KMS-11 (cell line): ENCODE results near the gene CHRM1.
A peak's percentile ranks its signal among the peaks of the same experiment; 100 is the strongest.

Source experiments
- H2AFZ ChIP-seq: fragments of 200-600 bp; sonication (generic); 2 replicates; pipeline ENCODE4 v1.6.1; 2016; ENCODE audit warnings: antibody characterized with exemption, mixed run types, low read depth
- H3K27ac ChIP-seq: fragments of 200-600 bp; sonication (generic); 2 replicates; pipeline ENCODE4 v1.6.1; 2016; ENCODE audit warnings: mild to moderate bottlenecking, mixed run types
- H3K27me3 ChIP-seq: fragments of 200-600 bp; sonication (generic); 2 replicates; pipeline ENCODE4 v1.6.1; 2017; ENCODE audit warnings: mild to moderate bottlenecking, low read depth, mixed run types, moderate library complexity; ENCODE audit not compliant: insufficient read depth
- H3K36me3 ChIP-seq: fragments of 200-600 bp; sonication (generic); 2 replicates; pipeline ENCODE4 v1.6.1; 2017; ENCODE audit warnings: mild to moderate bottlenecking, mixed run types; ENCODE audit not compliant: insufficient read depth
- H3K4me1 ChIP-seq: fragments of 200-600 bp; sonication (generic); 2 replicates; pipeline ENCODE4 v1.6.1; 2016; ENCODE audit warnings: mild to moderate bottlenecking, low read depth, mixed run types; ENCODE audit not compliant: poor library complexity, severe bottlenecking
- H3K4me2 ChIP-seq: fragments of 200-600 bp; sonication (generic); 2 replicates; pipeline ENCODE4 v1.7.0; 2016; ENCODE audit warnings: mild to moderate bottlenecking, mixed run types
- H3K4me3 ChIP-seq: fragments of 200-600 bp; sonication (generic); IDR thresholded peaks from 2 replicates; pipeline ENCODE4 v1.6.1; 2017; ENCODE audit warnings: low read depth, low read length, mixed read lengths; ENCODE audit not compliant: insufficient read depth
- H3K79me2 ChIP-seq: fragments of 200-600 bp; sonication (generic); 2 replicates; pipeline ENCODE4 v1.6.1; 2016; ENCODE audit warnings: low read depth, mixed run types; ENCODE audit not compliant: insufficient read depth
- H3K9ac ChIP-seq: fragments of 200-600 bp; sonication (generic); 2 replicates; pipeline ENCODE4 v1.6.1; 2016; ENCODE audit warnings: mild to moderate bottlenecking, mixed run types
- H4K20me1 ChIP-seq: fragments of 200-600 bp; sonication (generic); 2 replicates; pipeline ENCODE4 v1.6.1; 2016; ENCODE audit warnings: mild to moderate bottlenecking, mixed run types; ENCODE audit not compliant: insufficient read depth
- TF ChIP-seq, protein P1 (sequence below): fragments of 200-600 bp; sonication (generic); conservative IDR thresholded peaks from 2 replicates; pipeline ENCODE4 v1.6.1; 2017; ENCODE audit warnings: low read depth, mild to moderate bottlenecking, antibody characterized with exemption, low read length, moderate library complexity, mixed read lengths

Gene CHRM1

DNA sequence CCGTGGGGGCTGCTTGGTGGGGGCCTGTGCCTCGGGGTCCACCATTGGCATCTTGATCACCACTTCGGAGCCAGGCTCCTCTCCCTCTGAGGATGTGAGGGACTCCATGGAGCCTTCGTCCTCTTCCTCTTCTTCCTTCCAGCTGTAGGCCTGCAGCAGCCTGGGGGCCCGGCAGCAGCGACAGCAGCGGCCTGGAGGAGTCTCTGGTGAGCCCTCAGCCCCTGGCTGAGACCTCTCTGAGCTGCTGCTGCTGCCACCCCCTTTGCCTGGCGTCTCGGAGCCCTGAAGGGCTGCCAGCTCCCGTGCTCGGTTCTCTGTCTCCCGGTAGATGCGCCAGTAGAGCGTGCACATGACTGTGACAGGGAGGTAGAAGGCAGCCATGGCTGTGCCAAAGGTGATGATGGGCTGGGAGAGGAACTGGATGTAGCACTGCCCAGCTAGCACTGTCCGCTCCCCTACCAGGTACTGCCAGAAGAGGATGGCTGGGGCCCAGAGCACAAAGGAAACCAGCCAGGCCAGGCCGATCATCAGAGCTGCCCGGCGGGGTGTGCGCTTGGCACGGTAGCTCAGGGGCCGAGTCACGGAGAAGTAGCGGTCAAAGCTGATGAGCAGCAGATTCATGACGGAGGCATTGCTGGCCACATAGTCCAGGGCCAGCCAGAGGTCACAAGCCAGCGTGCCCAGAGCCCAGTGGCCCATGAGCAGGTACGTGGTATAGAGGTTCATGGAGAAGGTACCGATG lies 10.9 kb downstream of the CHRM1 start:
- peaks cover 6% of the 10 kb centered on the region for H3K4me1 ChIP-seq
- no peak overlapping the region for H3K27ac ChIP-seq
- H3K79me2 ChIP-seq = no peaks in the 10 kb centered on the region
- no peak overlapping the region for H2AFZ ChIP-seq
- TF ChIP-seq, protein P1, sequence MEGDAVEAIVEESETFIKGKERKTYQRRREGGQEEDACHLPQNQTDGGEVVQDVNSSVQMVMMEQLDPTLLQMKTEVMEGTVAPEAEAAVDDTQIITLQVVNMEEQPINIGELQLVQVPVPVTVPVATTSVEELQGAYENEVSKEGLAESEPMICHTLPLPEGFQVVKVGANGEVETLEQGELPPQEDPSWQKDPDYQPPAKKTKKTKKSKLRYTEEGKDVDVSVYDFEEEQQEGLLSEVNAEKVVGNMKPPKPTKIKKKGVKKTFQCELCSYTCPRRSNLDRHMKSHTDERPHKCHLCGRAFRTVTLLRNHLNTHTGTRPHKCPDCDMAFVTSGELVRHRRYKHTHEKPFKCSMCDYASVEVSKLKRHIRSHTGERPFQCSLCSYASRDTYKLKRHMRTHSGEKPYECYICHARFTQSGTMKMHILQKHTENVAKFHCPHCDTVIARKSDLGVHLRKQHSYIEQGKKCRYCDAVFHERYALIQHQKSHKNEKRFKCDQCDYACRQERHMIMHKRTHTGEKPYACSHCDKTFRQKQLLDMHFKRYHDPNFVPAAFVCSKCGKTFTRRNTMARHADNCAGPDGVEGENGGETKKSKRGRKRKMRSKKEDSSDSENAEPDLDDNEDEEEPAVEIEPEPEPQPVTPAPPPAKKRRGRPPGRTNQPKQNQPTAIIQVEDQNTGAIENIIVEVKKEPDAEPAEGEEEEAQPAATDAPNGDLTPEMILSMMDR = no peak
- no peaks in the 10 kb centered on the region for H3K27me3 ChIP-seq
- H4K20me1 ChIP-seq = no peaks in the 10 kb centered on the region
- H3K9ac ChIP-seq = no peak overlapping the region
- no peak overlapping the region for H3K4me3 ChIP-seq
- no peak overlapping the region for H3K4me2 ChIP-seq
- no peaks in the 10 kb centered on the region for H3K36me3 ChIP-seq

DNA sequence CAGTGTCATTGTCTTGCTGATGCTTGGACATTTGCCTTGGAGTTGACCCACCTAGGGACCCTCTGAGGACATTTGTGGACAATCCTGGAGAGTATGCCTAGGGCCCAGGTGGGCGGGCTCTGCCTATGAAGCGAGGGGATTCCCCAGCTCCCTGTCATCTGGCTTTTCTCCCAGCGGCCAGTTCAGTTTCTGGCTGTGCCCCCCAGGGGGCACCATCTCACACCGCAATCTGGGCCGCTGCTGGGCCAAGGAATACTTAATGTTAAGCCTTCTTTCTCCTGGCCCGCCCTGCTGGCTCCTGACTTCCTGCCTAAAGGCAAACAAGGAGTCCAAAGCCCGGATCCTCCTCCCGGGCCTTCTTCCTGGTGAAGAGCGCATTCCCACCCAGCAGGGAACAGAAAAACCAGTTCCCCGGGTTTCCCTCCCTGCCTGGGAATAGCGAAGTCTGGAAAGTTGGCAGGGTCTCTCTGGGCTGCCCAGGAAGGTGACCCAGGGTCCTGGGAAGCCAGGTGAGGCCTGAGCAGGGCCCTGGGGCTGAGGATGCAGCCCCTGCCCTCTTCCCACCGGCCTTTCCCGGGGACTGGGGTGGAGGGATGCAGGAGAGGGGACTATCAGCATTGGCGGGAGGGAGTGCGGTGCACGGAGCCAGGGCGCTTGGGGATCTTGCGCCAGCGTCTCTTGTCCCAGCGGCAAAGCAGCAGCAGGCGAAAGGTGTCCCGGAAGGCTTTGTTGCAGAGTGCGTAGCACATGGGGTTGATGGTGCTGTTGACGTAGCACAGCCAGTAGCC lies 11.9 kb downstream of the CHRM1 start:
- H3K36me3 ChIP-seq = no peaks in the 10 kb centered on the region
- H4K20me1 ChIP-seq = no peaks in the 10 kb centered on the region
- no peak overlapping the region for H3K9ac ChIP-seq
- H2AFZ ChIP-seq = no peak overlapping the region
- H3K4me1 ChIP-seq = peaks cover 9% of the 10 kb centered on the region
- TF ChIP-seq, protein P1 = no peak
- no peak overlapping the region for H3K4me3 ChIP-seq
- no peaks in the 10 kb centered on the region for H3K79me2 ChIP-seq
- H3K4me2 ChIP-seq = no peak overlapping the region
- no peak overlapping the region for H3K27ac ChIP-seq
- H3K27me3 ChIP-seq = no peaks in the 10 kb centered on the region

DNA sequence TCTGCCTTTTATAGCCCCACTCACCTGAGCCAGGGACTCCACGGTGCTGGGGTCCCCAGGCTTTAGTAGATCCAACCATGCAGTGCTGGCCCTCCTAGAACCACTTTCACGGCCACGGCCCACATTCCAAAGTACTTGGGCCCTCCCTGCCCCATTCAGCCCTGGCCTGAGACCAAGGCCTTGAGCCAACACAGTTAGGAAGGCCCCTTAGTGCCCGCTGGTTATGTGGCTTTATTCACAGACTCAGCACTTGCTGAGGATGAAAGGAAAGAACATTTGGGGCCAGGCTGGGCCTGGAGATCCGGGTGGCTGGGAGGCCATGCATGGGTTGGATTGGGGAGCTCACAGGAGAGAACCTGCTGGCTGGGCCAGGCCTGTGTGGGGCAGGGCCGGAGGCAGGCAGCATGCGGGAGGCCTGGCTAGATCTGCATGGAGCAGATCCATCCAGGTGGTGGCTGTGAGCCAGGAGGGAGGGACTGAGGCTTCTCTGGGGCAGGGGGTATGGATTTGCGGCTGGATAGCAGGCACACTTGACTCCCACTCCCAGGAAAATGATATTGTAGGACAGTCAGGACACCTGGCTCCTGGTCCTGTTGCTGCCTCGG lies 12.6 kb downstream of the CHRM1 start:
- peaks cover 9% of the 10 kb centered on the region for H3K4me1 ChIP-seq
- H3K27me3 ChIP-seq = no peaks in the 10 kb centered on the region
- H3K9ac ChIP-seq = no peak overlapping the region

DNA sequence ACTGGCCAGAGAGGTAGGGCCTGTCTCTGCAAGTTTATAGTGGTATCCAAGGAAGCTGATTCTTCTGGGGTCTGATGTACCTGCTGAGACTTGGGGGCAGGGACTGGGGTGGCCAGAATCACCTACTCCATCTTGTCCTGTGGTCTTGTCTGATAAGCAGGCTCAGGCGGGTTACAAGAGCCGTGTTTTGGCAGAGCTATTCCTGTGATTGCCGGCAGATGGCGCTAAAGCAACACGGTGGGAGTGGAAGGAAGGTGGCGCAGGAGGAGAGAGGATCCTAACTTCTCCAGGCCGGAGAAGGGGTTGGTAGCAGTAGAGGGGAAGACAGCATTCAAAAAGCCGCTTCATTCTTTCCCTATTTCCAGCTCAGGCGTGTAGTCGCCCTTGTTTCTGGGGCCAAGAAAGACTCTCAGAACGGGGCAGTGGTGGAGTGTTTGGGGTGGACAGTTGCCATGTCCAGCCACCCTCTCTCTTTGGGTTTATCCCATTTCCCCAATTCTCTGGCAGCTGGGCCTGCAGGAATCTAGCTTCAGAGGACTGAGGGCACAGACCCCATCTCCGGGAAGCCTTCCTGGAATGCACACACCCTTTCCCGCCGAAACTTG lies 15.1 kb downstream of the CHRM1 start:
- Histone ChIP-seq H4K20me1 (no peaks in the 10 kb centered on the region), H3K9ac (peak overlapping the region; percentile 19; the same call in 1 of the 2 replicates), H3K27me3 (no peaks in the 10 kb centered on the region), H3K36me3 (no peaks in the 10 kb centered on the region), H3K79me2 (no peaks in the 10 kb centered on the region), H2AFZ (peak overlapping the region; percentile 87), H3K4me2 (peak overlapping the region; percentile 42), H3K4me3 (no peak overlapping the region), H3K27ac (no peak overlapping the region), H3K4me1 (peaks cover 9% of the 10 kb centered on the region)
- TF ChIP-seq, protein P1 = peak; percentile 98

More for the DNA sequence above, 12.6 kb downstream of the CHRM1 start:
- H4K20me1 ChIP-seq = no peaks in the 10 kb centered on the region
- H3K79me2 ChIP-seq = no peaks in the 10 kb centered on the region
- H2AFZ ChIP-seq = no peak overlapping the region
- H3K4me3 ChIP-seq = no peak overlapping the region
- no peak overlapping the region for H3K27ac ChIP-seq
- no peak overlapping the region for H3K4me2 ChIP-seq
- H3K36me3 ChIP-seq = no peaks in the 10 kb centered on the region
- TF ChIP-seq, protein P1 = no peak
